Caco-2 (cell line): ENCODE measurements around the gene USH2A. TPM values are rescaled to one million over a fixed set of nuclear protein-coding genes. Genes with fewer than 3 reads are reported as not detected.

Experiments
- BruUV-seq: library from RNA; stranded (reverse); fragments of 400-500 nt; replicated peaks from 2 replicates; lab custom pipeline; 2021; lab: Mats Ljungman, UMichigan
- CTCF ChIA-PET: fragments of 300-600 bp; sonication (Branson Sonifier 250); formaldehyde crosslinking; loops from one replicate; lab custom pipeline; 2022; ENCODE audit warnings: antibody characterized with exemption; lab: Charles Lee
- POLR2A ChIA-PET: fragments of 300-600 bp; sonication (Branson Sonifier 250); formaldehyde crosslinking; loops from one replicate; lab custom pipeline; 2022; ENCODE audit warnings: antibody characterized with exemption; lab: Charles Lee
- DNase-seq, 2 experiments: peaks; one replicate each; pipeline versions ENCODE4 v3.0.0 to v3.0.0-alpha.2; 2020 to 2022
- H3K27me3 ChIP-seq: replicated peaks from 2 replicates; pipeline ENCODE4 v1.6.0; 2011; ENCODE audit warnings: low read length; ENCODE audit not compliant: control insufficient read depth, insufficient read depth
- H3K36me3 ChIP-seq: 2 replicates; pipeline ENCODE4 v1.5.1; 2011; ENCODE audit warnings: low read length; ENCODE audit not compliant: control insufficient read depth, insufficient read depth
- H3K4me1 ChIP-seq: fragments of 250-450 bp; sonication (Bioruptor Pico); 2 replicates; pipeline ENCODE4 v1.5.1; 2020; ENCODE audit warnings: mild to moderate bottlenecking
- H3K4me3 ChIP-seq: 2 replicates; pipeline ENCODE4 v1.5.1; 2011; ENCODE audit warnings: low read depth, mild to moderate bottlenecking, control low read depth, low read length
- H3K9me3 ChIP-seq: fragments of 250-450 bp; sonication (Bioruptor Pico); 2 replicates; pipeline ENCODE4 v1.5.1; 2020; ENCODE audit warnings: mild to moderate bottlenecking, moderate library complexity
- H3K27ac Mint-ChIP-seq: one replicate; pipeline ENCODE4 v1.8.0; 2022; ENCODE audit warnings: mixed read lengths; ENCODE audit not compliant: unreplicated experiment
- H3K27me3 Mint-ChIP-seq: one replicate; pipeline ENCODE4 v1.8.0; 2022; ENCODE audit warnings: mixed read lengths; ENCODE audit not compliant: insufficient read depth, unreplicated experiment
- H3K36me3 Mint-ChIP-seq: one replicate; pipeline ENCODE4 v1.8.0; 2022; ENCODE audit warnings: mild to moderate bottlenecking, mixed read lengths; ENCODE audit not compliant: insufficient read depth, unreplicated experiment
- H3K4me1 Mint-ChIP-seq: one replicate; pipeline ENCODE4 v1.8.0; 2022; ENCODE audit warnings: low read depth, mixed read lengths; ENCODE audit not compliant: unreplicated experiment
- H3K4me3 Mint-ChIP-seq: one replicate; pipeline ENCODE4 v1.8.0; 2022; ENCODE audit warnings: mild to moderate bottlenecking, moderate library complexity, mixed read lengths; ENCODE audit not compliant: unreplicated experiment
- H3K9me3 Mint-ChIP-seq: one replicate; pipeline ENCODE4 v1.8.0; 2022; ENCODE audit warnings: mixed read lengths; ENCODE audit not compliant: unreplicated experiment
- CTCF ChIP-seq, 2 experiments: fragments of 200-600 bp in 1 of 2; IDR thresholded peaks; 1 replicate in 1 of 2; 2 replicates in 1 of 2; pipeline versions ENCODE4 v1.5.1 to v1.8.0; 2011 to 2022; ENCODE audit warnings: antibody characterized with exemption in 1 of 2, control low read depth in 1 of 2, inconsistent platforms in 1 of 2, low read depth in 1 of 2, low read length in 1 of 2, mild to moderate bottlenecking in 1 of 2, moderate library complexity in 1 of 2; ENCODE audit not compliant: insufficient read depth in 1 of 2, severe bottlenecking in 1 of 2, unreplicated experiment in 1 of 2
- intact Hi-C: fragments of 100-400 bp; cut with micrococcal nuclease; formaldehyde crosslinking; loops from one replicate; pipeline ENCODE4 v1.10.0; 2022; ENCODE audit not compliant: unreplicated experiment
- total RNA-seq: library from RNA; stranded (reverse); gene quantifications from 2 replicates; pipeline ENCODE4 v1.2.3, GENCODE V29; 2022

The USH2A gene
- total RNA-seq, 1 experiment from 2014 or later, result 0.11 TPM

DNA sequence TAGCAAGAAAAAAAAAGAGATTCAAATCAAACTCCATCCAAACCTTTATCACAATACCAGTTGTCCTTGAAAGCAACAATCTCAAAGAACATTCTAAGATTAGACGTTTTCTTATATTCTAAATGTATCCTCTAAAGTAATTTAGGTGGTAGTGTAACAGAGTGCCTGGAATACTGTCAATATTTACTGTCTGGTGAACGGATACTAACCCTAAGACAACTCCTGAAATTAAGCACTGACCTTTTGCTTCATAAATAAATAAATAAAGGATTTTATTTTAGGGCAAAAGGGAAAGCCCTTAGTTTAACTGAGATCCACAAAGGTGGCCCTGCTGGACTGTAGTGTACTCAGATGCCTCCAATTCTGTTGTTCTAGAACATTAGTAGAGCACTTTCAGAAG lies 9.9 kb upstream of the USH2A start:
- no peaks in the 10 kb centered on the region for H3K9me3 ChIP-seq
- no peaks in the 10 kb centered on the region for H3K4me1 Mint-ChIP-seq
- no peaks in the 10 kb centered on the region for H3K36me3 ChIP-seq
- no peaks in the 10 kb centered on the region for H3K27me3 Mint-ChIP-seq
- H3K27ac Mint-ChIP-seq, result no peak overlapping the region
- H3K27me3 ChIP-seq, result no peaks in the 10 kb centered on the region
- no peak for TF ChIP-seq CTCF (IDR thresholded peaks at IDR 0.05; ENCODE audit: insufficient read depth in 1 of 2, low read depth in 1 of 2, low read length in 1 of 2, severe bottlenecking in 1 of 2, unreplicated experiment in 1 of 2)
- H3K4me1 ChIP-seq, result no peaks in the 10 kb centered on the region; the same call in 1 of the 2 replicates
- no peaks in the 10 kb centered on the region for H3K36me3 Mint-ChIP-seq
- intact Hi-C loops, result no loop called here
- POLR2A ChIA-PET, result no interaction called here
- H3K4me3 ChIP-seq, result no peak overlapping the region
- H3K4me3 Mint-ChIP-seq, result no peak overlapping the region
- no peaks in the 10 kb centered on the region for H3K9me3 Mint-ChIP-seq
- CTCF ChIA-PET, result no interaction called here
- BruUV-seq, result no TSS peak
- no peak for DNase-seq

- H3K4me1 Mint-ChIP-seq, result peaks cover 6% of the 10 kb centered on the region
- Histone ChIP-seq H3K4me1 (peaks cover 12% of the 10 kb centered on the region), H3K36me3 (no peaks in the 10 kb centered on the region), H3K27me3 (no peaks in the 10 kb centered on the region), H3K9me3 (no peaks in the 10 kb centered on the region), H3K4me3 (no peak overlapping the region)
- TF ChIP-seq CTCF (IDR thresholded peaks at IDR 0.05; ENCODE audit: insufficient read depth in 1 of 2, low read depth in 1 of 2, low read length in 1 of 2, severe bottlenecking in 1 of 2, unreplicated experiment in 1 of 2), result no peak
- DNase-seq, result no peak
- ChIA-PET CTCF (no interaction called here), POLR2A (no interaction called here)
- H3K27me3 Mint-ChIP-seq, result no peaks in the 10 kb centered on the region
- no TSS peak for BruUV-seq
- H3K27ac Mint-ChIP-seq, result no peak overlapping the region
- H3K4me3 Mint-ChIP-seq, result no peak overlapping the region
- H3K9me3 Mint-ChIP-seq, result no peaks in the 10 kb centered on the region
- intact Hi-C loops, result no loop called here
- H3K36me3 Mint-ChIP-seq, result no peaks in the 10 kb centered on the region
Observed at GRCh38 chr1:216430744-216431143, 7.5 kb upstream of the USH2A start.

- Mint-ChIP-seq H3K4me1 (peaks cover 6% of the 10 kb centered on the region), H3K27ac (no peak overlapping the region), H3K9me3 (no peaks in the 10 kb centered on the region), H3K27me3 (no peaks in the 10 kb centered on the region), H3K36me3 (no peaks in the 10 kb centered on the region), H3K4me3 (no peak overlapping the region)
- Histone ChIP-seq H3K9me3 (no peaks in the 10 kb centered on the region), H3K4me3 (no peak overlapping the region), H3K4me1 (peaks cover 16% of the 10 kb centered on the region), H3K27me3 (no peaks in the 10 kb centered on the region), H3K36me3 (no peaks in the 10 kb centered on the region)
- BruUV-seq, result no TSS peak
- DNase-seq, result peak in 1 of 2 experiments; percentile 4
- TF ChIP-seq CTCF (IDR thresholded peaks at IDR 0.05; ENCODE audit: insufficient read depth in 1 of 2, low read depth in 1 of 2, low read length in 1 of 2, severe bottlenecking in 1 of 2, unreplicated experiment in 1 of 2), result no peak
- intact Hi-C loops, result loop anchor here (10.0 kb wide), 1 partner anchor 201 kb away; no protein-coding TSS in a partner anchor
- POLR2A ChIA-PET, result no interaction called here
- CTCF ChIA-PET, result no interaction called here
Observed at GRCh38 chr1:216425577-216425976, 2.3 kb upstream of the USH2A start.
